Cerebellar cortex (tissue), 1 donor: ENCODE measurements around the gene C17orf58.

Experiments used
- DNase-seq: peaks from one replicate; pipeline ENCODE4 v3.0.0-alpha.2; 2015; ENCODE audit warnings: low spot score

Gene C17orf58

GRCh38 chr17:67959510-67959909, 36.8 kb downstream of the C17orf58 start:
- DNase-seq = no peak

DNA sequence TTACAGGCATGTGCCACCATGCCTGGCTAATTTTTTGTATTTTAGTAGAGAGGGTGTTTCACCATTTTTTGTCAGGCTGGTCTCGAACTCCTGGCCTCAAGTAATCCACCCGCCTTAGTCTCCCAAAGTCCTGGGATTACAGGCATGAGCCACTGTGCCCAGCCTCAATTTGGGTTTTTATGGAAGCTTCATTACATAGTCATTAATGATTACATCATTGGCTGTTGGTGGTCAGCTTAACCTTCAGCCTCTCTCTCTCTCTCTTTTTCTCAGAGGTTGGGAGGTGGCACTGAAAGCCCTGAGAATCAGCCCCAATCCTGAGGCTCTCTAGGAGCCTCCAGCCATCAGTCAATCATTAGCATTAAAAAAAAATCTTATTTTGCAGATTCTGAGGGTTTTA, 45.3 kb downstream of the C17orf58 start:
- no peak for DNase-seq

DNA sequence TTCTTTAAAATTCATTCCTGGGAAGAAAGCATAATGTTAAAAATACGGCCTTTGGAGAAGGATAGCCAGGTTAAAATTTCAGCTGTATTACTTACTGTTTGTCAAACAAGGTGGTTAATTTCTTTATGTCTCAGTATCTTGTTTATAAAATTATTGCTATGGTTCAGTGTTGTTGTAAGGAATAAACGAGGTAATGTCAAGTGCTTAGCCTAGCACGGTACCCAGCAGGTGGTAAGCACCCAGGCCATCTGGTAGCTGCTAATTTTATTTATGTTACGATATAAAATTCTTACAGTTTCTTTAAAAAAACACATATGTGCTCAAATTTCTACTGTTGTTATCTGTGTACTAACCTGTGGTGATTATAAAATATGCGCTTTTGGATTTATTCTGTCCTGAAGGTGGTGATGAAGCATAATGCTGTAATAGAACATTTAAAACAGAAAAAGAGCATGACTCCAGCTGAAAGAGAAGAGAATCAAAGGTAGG, 48.9 kb downstream of the C17orf58 start:
- DNase-seq = no peak

DNA sequence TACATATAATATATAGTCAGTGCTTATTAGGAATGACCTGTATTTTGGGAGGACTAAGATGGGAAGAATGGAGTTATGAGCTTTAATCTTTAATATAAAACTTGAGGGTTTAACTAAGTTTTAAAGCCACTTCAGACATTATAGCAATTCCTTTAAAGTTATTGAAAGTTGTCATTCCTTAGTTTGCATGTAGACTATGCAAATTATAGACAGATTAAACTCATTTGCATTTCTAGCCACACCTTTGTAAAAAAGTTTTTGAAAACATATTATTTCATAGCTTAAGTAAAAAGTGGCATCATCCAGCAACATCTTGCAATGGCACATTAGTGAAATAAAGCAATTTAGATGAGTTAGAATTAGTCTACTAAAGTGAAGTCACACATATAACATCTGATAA, 49.8 kb downstream of the C17orf58 start:
- DNase-seq = no peak

- no peak for DNase-seq
These were observed 52.2 kb downstream of the C17orf58 start for GRCh38 chr17:67944035-67944434.

GRCh38 chr17:67942810-67943209, 53.5 kb downstream of the C17orf58 start:
- DNase-seq = no peak
